B cell (primary cell): ENCODE results near the gene YAP1.

Experiments used
- CTCF ChIP-seq: fragments of 200-600 bp; IDR thresholded peaks from one replicate; pipeline ENCODE4 v1.8.0; 2022; ENCODE audit warnings: antibody characterized with exemption, mild to moderate bottlenecking
- EZH2 ChIP-seq: IDR thresholded peaks from 2 replicates; pipeline ENCODE4 v1.6.1; 2012; ENCODE audit warnings: borderline replicate concordance, low read depth, mild to moderate bottlenecking, moderate library complexity, low read length; ENCODE audit not compliant: insufficient read depth, poor library complexity, severe bottlenecking

GRCh38 chr11:102188488-102188887, 78.2 kb downstream of the YAP1 start:
- TF ChIP-seq CTCF (no peak), EZH2 (no peak)
